H1 (cell line): Measurements from ENCODE around the gene AANAT.

Source experiments
- CEBPB ChIP-seq: IDR thresholded peaks from 2 replicates; pipeline ENCODE4 v1.6.1; 2012; ENCODE audit warnings: low read depth, low read length
- EZH2 ChIP-seq: fragments of 200-600 bp; sonication (generic); IDR thresholded peaks from 2 replicates; pipeline ENCODE4 v1.7.1; 2012; ENCODE audit warnings: low read depth, mild to moderate bottlenecking, moderate library complexity, low read length, inconsistent platforms; ENCODE audit not compliant: severe bottlenecking
- MAFK ChIP-seq: IDR thresholded peaks from 2 replicates; pipeline ENCODE4 v1.6.1; 2012; ENCODE audit warnings: low read depth, mild to moderate bottlenecking, improper control_type of control experiment, low read length
- NRF1 ChIP-seq: IDR thresholded peaks from 2 replicates; pipeline ENCODE4 v1.6.1; 2011; ENCODE audit warnings: mild to moderate bottlenecking, low read depth, low read length, improper control_type of control experiment
- POLR2AphosphoS5 ChIP-seq: IDR thresholded peaks from 2 replicates; pipeline ENCODE4 v1.6.1; 2011; ENCODE audit warnings: low read depth, low read length
- RNF2 ChIP-seq: fragments of 200-900, 300-1000 bp; sonication (generic); IDR thresholded peaks from 2 replicates; pipeline ENCODE4 v1.7.1; 2016; ENCODE audit warnings: borderline replicate concordance, low read depth, mild to moderate bottlenecking, antibody characterized with exemption, low read length; ENCODE audit not compliant: poor library complexity, severe bottlenecking; ENCODE audit errors: missing control alignments
- SRF ChIP-seq: IDR thresholded peaks from 2 replicates; pipeline ENCODE4 v1.6.1; 2011; ENCODE audit warnings: mild to moderate bottlenecking, low read depth, low read length, moderate library complexity
- TCF12 ChIP-seq: IDR thresholded peaks from 2 replicates; pipeline ENCODE4 v1.6.1; 2011; ENCODE audit warnings: low read depth, mild to moderate bottlenecking, low read length
- TF ChIP-seq, protein P1 (sequence below), 3 experiments: IDR thresholded peaks; 1 replicate in 2 of 3; 2 replicates in 1 of 3; pipeline versions ENCODE4 v1.5.1 to v1.6.1; 2011; ENCODE audit warnings: low read length in 3 of 3, mild to moderate bottlenecking in 3 of 3, inconsistent platforms in 2 of 3, low read depth in 1 of 3, moderate library complexity in 1 of 3; ENCODE audit not compliant: insufficient read depth in 1 of 3; ENCODE audit errors: control extremely low read depth in 1 of 3

DNA sequence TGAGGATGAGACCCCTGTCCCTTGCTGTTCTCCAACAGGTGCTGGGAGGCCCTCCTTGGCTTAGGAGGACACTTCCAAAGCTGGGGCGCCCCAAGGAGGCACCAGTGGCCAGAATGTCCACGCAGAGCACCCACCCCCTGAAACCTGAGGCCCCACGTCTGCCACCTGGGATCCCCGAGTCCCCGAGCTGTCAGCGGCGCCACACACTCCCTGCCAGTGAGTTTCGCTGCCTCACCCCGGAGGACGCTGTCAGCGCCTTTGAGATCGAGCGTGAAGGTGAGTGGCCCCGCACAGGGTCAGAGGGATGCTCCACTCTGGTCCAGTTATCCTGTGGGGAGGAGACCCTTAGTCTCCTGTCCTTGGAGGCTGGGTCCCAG lies 1.2 kb downstream of the AANAT start:
- TF ChIP-seq MAFK: no peak
- no peak for TF ChIP-seq SRF
- TF ChIP-seq POLR2AphosphoS5: no peak
- TF ChIP-seq RNF2: no peak
- no peak for TF ChIP-seq EZH2
- TF ChIP-seq, protein P1, sequence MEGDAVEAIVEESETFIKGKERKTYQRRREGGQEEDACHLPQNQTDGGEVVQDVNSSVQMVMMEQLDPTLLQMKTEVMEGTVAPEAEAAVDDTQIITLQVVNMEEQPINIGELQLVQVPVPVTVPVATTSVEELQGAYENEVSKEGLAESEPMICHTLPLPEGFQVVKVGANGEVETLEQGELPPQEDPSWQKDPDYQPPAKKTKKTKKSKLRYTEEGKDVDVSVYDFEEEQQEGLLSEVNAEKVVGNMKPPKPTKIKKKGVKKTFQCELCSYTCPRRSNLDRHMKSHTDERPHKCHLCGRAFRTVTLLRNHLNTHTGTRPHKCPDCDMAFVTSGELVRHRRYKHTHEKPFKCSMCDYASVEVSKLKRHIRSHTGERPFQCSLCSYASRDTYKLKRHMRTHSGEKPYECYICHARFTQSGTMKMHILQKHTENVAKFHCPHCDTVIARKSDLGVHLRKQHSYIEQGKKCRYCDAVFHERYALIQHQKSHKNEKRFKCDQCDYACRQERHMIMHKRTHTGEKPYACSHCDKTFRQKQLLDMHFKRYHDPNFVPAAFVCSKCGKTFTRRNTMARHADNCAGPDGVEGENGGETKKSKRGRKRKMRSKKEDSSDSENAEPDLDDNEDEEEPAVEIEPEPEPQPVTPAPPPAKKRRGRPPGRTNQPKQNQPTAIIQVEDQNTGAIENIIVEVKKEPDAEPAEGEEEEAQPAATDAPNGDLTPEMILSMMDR (IDR thresholded peaks at IDR 0.05; ENCODE audit: control extremely low read depth in 1 of 3, insufficient read depth in 1 of 3, low read depth in 1 of 3, low read length in 3 of 3): no peak
- no peak for TF ChIP-seq NRF1
- no peak for TF ChIP-seq TCF12
- no peak for TF ChIP-seq CEBPB
